Activated CD4-positive, alpha-beta T cell treated with anti-CD3 and anti-CD28 coated beads, Interleukin-10, Interleukin-2, amounts not matched to agents 100 ng/mL and 50 ng/mL, durations not matched to agents 16 hours and 8 hours (primary cell): ENCODE measurements around the gene ZNF423.

ENCODE experiments used
- DNase-seq: peaks from one replicate; pipeline ENCODE4 v3.0.0-alpha.2; 2020

Gene ZNF423

GRCh38 chr16:49542391-49542891 is 313.5 kb downstream of the ZNF423 start:
- DNase-seq: no peak

GRCh38 chr16:49540836-49541235 is 315.1 kb downstream of the ZNF423 start:
- DNase-seq: no peak

GRCh38 chr16:49539758-49540157 is 316.2 kb downstream of the ZNF423 start:
- no peak for DNase-seq

GRCh38 chr16:49537924-49538459 is 317.9 kb downstream of the ZNF423 start:
- DNase-seq: no peak

- DNase-seq: no peak
Observed at GRCh38 chr16:49534901-49535610, 320.9 kb downstream of the ZNF423 start.

GRCh38 chr16:49533422-49533821 is 322.5 kb downstream of the ZNF423 start:
- DNase-seq: no peak

GRCh38 chr16:49532873-49533272 is 323.0 kb downstream of the ZNF423 start:
- DNase-seq: no peak

GRCh38 chr16:49531931-49532840 is 323.7 kb downstream of the ZNF423 start:
- no peak for DNase-seq

GRCh38 chr16:49531425-49531824 is 324.5 kb downstream of the ZNF423 start:
- no peak for DNase-seq

GRCh38 chr16:49530427-49530970 is 325.4 kb downstream of the ZNF423 start:
- DNase-seq: no peak

- DNase-seq: no peak
Observed at GRCh38 chr16:49529411-49530045, 326.4 kb downstream of the ZNF423 start.

- DNase-seq: no peak
Observed at GRCh38 chr16:49528866-49529288, 327.0 kb downstream of the ZNF423 start.

- DNase-seq: no peak
Observed at GRCh38 chr16:49528060-49528865, 327.6 kb downstream of the ZNF423 start.

- DNase-seq: no peak
Observed at GRCh38 chr16:49527611-49528010, 328.3 kb downstream of the ZNF423 start.

GRCh38 chr16:49526860-49527365 is 329.0 kb downstream of the ZNF423 start:
- DNase-seq: no peak

GRCh38 chr16:49524947-49525315 is 331.0 kb downstream of the ZNF423 start:
- no peak for DNase-seq

GRCh38 chr16:49524216-49524946 is 331.5 kb downstream of the ZNF423 start:
- DNase-seq: no peak

GRCh38 chr16:49523435-49524159 is 332.3 kb downstream of the ZNF423 start:
- no peak for DNase-seq

GRCh38 chr16:49521734-49522325 is 334.1 kb downstream of the ZNF423 start:
- no peak for DNase-seq

- no peak for DNase-seq
Observed at GRCh38 chr16:49520492-49521038, 335.3 kb downstream of the ZNF423 start.
